CD4-positive, alpha-beta T cell treated with Interleukin-4 for 1 hour (primary cell): ENCODE data around the gene MPHOSPH10.
A peak's percentile ranks its signal among the peaks of the same experiment; 100 is the strongest.
"Not testable (repeated sequence)": the region's sequence is repeated elsewhere in the genome, so short reads cannot be mapped to it uniquely, and the experiment has no call there.

Experiments used
- DNase-seq, 2 donors: peaks; one replicate each; pipeline ENCODE4 v3.0.0-alpha.2; 2020 to 2022

The MPHOSPH10 gene

DNA sequence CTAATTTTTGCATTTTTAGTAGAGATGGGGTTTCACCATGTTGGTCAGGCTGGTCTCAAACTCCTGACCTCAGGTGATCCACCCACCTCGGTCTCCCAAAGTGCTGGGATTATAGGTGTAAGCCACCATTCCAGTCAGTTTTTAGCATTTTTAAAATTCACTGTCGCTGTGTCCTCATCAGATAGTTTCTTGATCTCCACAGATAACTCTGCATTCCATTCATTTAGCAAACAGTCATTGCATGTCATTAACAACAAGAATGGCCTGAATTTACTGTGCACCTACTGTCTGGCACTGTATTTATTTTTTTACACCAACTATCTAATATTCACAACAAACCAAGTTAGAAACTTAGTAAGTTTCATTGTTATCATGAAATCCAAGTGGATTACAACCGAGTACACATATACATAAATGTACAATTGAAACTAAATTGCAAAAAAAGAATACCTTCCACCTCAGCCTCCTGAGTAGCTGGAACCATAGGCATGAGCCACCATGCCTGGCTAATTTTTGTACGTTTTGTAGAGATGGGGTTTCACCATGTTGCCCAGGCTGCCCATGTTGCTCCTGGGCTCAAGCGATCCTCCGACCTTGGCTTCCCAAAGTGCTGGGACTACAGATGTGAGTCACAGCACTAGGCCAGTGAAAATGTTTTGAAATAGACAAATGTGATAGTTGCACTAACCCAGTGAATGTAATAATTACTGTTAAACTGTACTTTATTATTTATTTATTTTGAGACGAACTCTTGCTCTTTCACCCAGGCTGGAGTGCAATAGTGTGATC is 4.7 kb upstream of the MPHOSPH10 start:
- no peak for DNase-seq

DNA sequence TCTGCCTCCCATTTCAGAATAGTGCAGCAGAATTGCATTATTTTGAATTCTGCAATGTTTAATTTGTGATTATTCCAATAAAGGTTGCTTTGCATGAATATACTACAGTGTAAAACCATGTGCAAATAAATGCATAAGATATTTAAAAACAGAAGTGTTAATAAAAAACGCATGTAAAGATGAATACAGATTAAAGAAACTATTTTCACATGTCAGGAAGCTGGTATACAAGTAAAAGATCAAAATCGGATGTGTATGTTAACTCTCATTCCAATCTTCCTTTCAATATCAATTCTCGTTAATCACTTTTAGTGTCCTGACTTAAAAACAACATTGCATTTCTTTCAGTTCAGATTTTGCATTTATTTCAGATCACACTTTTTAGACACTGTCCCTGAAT is 3.5 kb upstream of the MPHOSPH10 start:
- no peak for DNase-seq

DNA sequence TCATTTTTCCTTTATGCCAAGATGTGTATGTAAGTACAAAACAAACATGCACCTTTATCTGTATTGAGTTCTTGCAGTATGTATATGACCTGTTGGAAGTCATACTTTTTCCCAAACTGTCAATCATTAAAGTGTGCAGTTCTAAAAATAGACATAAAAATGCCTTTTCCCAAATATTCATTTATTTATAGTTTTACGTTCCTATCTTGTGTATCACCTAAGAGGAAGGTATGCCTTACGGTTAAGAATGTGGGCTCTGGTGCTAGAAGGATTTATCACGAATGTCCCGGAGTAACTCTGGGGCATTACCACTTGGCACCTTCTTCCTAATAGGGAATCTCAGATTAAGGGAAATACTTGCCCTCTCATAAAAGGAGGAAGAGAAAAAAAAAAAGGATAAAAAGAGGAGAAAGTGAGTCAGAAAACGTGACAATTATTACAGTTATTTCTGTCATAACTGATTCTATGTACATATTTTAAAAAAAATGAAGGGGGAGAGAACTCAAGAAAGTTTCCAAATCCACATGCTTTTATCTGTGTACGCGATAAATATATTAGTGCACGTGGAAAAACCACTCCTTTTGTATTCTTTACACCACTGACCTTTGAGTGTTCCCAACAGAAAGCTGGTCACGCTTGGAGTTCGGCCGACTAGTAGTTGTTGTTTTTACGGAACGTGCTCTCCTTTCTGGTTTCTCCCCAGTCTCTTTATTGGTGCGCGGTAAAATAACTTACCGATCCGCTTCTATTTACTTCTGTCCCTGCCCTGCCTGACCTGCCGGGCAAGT is 1.1 kb upstream of the MPHOSPH10 start:
- DNase-seq = no peak

DNA sequence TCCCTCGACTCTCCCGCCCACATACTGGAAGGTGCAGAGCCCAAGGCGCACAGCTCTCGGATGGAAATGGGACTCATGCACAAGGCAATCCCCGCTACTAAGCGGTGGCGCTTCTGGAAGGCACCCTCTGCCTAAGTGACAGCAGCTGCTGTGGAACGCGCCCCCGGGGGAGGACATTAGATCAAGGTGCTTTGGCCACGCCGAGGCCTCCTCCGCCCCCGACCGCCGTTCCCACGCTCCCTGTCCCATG is 607 bp upstream of the MPHOSPH10 start:
- DNase-seq = no peak

DNA sequence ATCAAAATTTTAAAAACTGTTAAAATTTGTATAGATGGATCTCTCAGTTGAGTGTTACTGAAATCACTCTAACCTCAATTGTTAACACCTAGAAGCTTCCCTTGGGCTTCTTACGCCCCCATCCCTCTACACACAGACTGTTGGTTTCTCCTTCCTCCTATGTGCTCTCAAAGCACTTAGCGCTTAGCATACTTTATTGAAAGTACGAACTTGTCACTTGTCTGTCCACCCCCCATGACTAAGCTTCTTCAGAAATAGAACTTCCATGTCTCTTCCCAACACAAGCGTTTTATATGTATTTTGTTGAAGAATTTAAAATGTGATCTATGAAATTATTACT is 441 bp downstream of the MPHOSPH10 start:
- DNase-seq = no peak

DNA sequence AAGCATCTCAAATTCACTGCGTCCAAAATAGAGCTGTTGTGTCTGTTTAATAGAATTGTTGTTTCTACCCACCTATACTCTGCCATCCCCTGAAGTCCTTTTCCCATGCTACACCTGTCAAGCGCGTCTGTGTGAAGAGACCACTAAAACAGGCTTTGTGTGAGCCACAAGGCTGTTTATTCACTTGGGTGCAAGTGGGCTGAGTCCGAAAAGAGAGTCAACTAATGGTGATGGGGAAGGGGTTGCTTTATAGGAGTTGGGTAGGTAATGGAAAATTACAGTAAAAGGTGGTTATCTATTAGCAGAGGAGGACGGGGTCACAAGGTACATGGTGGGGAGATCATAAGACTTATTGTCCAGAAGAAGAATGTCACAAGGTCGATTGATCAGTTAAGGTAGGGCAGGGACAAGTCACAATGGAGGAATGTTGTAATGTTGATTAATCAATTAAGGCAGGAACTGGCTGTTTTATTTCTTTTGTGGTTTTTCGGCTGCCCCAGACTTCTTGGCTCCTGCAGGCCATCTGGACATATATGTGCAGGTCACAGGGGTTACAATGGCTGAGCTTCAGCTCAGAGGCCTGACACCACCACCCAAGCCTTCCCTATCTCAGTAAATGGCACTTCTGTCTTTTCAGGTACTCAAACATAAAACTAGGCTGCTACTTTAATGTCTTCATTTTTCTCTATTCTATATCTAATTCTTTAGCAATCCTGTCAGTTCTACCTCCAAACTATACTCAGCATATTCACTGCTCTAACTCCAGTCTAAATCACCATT is 1.1 kb downstream of the MPHOSPH10 start:
- not testable (repeated sequence) for DNase-seq

DNA sequence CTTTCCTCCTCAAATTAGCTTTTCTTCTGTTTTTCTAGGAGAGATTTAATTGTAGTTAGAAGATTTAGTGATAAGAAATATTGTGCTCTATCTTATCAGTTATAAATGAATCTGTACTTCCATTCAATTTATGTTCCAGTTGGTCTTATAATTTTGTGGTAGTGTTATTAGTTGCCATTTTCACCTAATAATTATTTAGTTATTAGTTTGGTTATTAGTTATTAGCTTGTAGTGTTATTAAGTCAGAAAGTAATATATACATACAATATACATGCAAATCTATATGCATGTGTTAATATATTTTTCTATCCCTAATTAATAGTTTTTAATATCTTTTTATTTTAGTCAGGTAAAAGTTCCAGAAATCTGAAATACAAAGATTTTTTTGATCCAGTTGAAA is 3.2 kb downstream of the MPHOSPH10 start:
- no peak for DNase-seq

DNA sequence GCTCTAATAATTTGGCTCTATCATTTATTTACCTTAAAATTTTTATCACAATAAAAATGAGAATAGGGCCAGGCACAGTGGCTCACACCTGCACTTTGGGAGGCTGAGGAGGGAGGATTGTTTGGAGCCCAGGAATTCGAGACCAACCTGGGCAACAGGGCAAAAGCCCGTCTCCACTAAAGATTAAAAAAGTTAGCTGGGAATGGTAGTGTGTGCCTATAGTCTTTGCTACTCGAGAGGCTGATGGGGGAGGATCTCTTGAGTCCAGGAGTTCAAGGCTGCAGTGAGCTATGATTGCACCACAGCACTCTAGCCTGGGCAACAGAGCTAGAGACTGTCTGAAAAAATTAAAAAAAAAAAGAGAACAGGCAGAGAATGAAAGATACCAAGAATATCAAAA is 5.7 kb downstream of the MPHOSPH10 start:
- no peak for DNase-seq

DNA sequence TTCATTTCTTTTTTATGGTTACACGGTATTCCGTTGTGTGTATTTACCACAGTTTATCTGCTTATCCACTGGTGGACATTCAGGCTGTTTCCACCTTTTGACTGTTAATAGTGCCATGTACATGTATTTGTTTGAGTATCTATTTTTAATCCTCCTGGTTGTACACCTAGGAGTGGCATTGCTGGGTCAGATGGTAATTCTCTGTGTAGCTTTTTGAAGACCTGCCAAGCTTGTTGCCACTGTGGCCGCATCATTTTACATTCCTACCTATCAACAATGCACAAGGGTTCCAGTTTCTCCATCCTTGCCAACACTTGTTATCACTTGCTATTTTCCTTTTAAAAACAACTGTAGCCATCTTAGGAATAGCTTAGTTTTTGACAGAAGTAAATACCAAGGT is 13.3 kb downstream of the MPHOSPH10 start:
- no peak for DNase-seq

DNA sequence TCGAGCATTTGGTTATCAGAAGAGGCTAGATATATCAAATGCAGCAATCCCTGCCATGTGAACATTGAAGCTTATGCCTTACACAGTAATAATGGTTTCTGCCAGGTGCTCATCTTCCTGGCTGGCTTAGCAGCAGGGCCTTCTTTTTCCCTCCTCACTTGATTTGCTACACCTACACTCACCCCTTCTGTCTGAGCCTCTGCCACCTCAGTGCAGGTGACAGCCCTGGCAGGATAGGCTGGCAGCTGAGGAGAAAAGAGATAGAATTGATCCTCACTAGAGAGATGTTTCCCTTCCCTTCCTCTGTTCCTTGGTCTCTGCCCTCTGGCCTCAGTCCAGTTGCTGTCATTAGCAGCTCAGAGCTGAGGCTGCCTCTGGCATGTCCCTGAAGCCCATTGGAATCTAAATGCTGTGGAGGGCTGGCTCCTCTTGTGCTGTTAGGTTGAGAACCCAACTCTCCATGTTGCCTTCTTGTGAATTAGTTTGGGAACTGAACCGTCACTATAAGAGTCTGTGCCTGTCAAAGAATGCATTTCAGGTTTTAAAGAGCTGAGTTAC is 18.2 kb downstream of the MPHOSPH10 start:
- DNase-seq = no peak

DNA sequence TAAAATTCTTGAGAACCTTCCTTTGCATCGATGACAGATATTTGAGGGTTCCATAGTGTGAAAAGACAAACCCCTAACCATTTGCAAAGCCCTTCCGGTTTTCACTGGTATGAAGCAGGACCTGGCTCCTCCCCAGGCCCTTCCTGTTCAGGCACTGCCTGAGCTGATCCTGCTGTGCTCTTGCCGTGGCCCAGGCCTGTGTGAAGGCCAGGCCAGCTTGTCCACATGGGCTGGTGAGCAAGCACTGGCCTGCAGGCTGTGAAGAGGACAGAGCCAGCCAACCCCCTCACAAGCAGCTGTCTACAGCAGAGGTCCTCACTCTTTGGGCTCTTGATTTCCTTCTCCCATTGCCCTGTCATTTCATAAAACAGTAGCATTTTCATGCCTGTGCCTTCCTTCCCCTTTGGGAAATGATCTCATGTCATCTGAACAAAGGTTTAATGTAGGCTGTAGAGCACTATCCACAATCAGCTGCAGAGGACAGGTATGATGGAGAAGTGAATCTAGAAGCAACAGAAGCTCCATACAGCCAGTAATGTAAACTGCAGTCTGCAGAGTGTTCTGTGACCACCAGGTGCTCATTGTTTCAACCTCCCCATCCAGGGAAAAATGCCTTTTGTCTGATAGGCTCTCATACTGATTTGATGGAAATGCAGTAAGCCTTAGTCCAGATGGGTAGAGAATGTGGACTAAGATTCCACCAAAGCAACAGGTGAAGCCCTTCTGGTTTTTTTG is 19.8 kb downstream of the MPHOSPH10 start:
- no peak for DNase-seq

DNA sequence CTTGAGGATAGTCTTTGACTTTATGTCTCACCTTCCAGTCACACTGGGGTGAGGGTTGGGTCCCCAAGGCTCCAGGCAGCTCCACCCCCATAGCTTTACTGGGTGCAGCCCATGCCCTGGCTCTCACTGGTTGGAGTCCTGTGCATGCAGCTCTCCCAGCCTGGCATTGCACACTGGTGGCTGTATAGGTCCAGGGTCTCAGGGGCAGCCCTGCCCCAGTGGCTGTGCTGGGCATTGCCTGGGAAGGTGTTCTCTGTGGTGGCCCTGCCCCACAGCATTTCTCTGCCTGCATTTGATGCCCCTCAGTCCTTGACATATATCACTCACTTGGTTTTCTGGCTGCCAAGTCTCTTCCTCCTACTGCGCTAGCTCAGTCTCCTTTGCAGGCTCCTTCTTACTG is 21.2 kb downstream of the MPHOSPH10 start:
- DNase-seq = no peak

DNA sequence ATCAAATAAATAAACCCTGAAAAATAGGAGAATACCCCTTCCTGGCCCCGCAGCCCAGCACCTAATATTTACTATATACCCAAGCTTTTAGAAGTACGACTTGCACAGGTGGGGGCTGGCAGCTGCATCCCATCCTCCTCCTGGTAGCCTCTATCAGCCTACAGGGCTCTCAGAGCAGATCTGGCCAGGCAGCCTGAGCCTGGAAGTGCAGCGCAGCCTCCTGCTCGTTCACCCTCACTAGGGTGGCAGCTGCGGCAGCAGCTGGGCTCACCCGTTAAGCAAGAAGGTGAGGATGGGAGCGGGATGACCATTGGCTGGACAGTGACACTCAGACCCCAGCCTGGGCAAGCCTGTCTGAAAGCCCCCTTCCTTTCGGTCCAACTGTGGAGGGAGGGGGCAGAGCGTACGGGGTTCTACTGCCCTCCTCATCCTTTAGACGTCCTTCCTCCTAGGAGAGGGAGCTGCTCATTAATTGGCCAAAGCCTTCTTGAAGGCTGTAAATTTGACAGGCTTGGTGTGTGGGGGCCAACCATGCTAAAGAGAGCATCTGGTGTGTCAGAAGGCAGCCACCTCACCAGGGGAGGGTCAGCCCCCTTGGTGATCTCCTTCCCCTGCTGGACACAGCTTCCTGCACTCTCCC is 23.3 kb downstream of the MPHOSPH10 start:
- no peak for DNase-seq

DNA sequence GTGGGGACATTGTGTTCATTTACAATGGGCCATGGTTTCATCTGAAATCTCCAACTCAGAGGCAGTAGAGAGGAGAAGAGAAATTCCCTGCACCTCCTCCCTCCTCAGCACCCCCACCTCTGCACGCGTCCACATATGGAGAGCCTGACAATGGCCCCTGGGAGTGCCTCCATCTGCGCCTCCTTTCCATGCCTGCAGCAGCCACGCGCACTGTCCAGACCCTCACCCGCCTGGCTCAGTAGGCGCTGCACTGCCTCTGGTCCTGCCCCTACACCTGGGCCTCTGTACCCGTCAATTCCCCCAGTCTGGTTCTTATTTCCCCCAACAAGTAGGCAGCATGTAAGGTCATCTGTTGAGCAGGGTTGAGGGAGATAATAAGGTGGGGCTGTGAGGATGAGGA is 23.8 kb downstream of the MPHOSPH10 start:
- DNase-seq = no peak

DNA sequence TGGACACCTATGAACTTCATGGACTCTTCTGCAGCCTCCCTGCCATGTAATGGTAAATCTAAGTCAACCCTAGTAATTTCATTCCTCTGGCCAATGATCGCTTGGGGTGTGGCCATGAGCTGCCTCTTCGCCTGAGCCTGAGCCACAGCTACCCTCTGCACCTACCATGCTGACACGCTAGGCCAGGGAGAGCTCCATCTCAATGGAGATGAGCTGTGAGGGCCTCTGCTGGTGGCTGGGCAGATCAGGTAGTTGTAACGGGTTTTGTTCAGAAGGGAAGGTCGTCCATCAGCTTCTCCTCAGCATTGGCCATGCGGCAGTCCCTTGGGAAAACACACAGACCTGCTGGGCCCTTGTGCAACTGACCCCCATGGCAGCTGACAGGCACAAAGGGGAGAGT is 24.4 kb downstream of the MPHOSPH10 start:
- peak in 1 of 2 donors; percentile 5 for DNase-seq

DNA sequence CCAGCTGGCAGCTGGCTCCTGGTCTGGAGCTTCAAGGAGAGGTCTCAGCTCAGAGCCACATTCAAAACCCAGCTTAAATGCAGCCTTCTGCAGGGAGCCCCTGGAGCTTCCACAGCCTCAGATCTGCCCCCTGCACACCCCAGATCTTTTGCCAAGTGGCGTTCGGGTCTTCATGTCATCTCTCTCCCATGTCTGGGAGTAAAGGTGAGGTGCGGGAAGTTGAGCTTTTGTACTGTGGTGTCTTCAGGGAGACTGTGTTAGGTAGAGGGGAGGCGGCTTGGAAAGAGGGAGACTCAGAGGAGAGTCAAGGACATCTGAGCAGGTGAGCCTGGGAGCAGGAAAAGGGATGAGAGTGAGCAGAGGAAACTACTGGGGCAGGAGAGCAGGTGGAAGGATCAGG is 25.4 kb downstream of the MPHOSPH10 start:
- no peak for DNase-seq

DNA sequence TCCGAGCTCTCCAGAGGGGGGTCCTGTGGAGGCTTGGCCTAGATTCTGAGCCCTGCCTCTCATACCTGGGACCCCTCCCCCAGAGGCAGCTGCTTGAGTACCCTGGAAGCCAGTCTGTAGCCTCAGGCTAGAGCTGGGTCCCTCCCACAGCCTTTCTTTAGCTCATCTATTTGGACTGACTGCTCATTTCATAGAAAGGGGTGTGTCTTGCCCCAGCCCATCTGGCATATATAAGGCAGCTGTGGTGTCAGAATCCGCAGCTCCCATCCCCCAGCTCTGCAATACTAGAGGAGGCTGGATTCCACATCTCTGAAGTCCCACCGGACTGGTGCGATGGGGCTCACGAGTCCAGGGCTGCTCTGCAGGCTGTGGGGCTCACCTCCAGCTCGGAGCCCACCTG is 26.1 kb downstream of the MPHOSPH10 start:
- no peak for DNase-seq

DNA sequence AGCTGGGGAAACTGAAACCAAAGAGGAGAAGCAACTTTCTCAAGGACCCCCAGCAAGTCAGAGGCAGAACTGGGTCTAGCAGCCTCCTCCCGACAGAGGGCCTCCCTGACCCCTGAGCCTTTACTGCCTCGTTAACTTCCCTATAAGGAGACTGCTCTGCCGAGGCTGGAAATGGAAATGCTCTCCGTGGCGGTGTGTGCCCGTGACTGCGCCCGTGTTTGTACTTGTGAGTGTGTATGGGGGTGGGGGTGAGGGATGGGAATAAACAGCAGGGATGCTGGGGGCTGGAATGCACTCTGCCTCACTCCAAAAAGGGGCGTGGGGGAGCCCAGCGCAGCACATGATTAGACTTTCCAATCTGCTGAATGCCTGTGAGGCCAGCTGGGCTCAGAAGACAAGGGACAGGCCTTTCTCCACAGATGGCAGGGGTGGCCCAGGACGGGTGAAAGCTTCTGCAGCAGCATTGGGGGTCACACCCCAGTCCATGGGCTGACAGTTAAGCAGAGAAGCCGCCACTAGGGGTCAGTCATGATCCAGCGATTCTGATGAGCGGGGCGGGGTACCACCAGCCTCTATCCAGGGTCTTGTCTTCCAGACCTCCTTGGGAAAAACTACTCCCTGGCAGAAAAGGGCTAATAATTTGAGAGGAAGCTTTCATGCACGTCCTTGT is 26.8 kb downstream of the MPHOSPH10 start:
- DNase-seq = peak; percentile 46 to 53

DNA sequence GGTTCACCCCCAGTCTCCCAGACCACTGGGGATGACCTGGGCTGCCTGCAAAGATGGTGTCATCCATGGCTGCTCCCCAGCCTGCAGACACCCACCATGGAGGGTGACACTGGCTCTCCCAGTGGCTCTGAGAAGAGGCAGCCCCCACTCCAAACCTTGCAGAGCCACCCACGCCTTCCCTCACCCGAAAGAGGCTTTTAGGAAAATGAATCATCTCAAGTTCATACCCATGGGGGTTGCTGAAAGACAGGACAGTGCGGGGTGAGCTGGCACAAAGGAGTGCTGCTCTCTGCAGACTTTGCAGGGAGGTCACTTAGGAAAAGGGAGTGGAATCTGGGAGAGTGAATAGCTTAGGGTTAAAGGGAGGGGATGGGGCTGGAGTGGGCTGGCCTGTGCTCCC is 36.4 kb downstream of the MPHOSPH10 start:
- DNase-seq = no peak

DNA sequence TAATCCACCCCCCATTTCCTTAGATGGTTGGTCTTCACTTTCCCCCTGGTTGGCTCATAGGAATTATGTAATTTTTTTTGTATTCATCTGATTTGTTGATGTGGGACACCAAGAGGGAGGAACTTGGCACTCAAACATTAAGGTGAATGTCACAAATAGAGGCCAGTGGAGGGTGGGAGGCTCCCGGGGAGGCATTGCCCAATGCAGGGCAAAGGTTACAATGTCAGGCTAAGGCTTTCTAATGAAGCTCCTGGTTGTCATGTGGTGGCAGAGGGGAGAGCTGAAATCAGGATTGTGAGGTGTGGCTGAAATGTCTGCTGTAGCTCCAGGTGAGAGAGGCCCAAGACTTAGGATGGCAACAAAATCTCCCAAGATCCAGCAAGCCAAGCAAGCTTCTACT is 42.7 kb downstream of the MPHOSPH10 start:
- DNase-seq = no peak

DNA sequence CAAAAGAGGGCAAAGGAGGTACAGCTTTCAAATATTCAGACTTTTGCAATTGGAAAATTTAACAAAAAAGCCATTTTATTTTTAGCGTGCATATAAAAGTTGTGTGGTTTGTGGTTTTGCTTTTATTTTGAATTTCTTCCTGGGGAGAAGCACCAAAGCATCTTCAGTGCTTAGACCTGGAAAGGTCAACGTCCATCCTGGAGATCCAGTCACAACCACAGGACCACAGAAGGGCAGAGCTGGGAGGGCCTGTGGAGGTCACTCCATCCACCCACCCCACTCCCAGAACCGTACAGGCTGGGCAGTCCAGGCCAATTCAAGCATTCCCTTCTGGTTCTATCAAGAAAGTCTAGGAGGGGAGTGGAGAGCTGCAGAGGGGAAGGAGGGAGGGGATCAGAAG is 43.8 kb downstream of the MPHOSPH10 start:
- no peak for DNase-seq

DNA sequence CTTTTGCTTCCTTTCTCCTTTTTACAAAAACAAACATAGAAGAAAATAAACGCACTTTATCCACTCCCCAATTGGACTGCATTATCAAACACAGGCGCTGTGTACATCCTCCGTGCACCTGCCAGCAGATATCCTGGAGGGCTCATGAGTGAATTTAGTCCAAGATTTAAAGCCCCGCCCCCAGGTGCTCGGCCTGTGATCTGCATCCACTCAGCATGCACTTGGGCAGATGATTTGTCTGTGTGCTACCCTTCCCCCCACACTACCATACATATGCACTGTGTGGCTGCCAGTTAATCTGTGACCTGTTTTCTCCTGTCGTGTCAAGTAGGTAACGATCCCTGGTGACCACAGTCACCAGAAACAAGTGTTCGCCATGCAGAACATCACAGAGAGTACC is 48.4 kb downstream of the MPHOSPH10 start:
- DNase-seq = not testable (repeated sequence)
